Epithelial cell of proximal tubule (primary cell): Measurements from ENCODE around the gene CCDC150. TPM values are rescaled to one million over a fixed set of nuclear protein-coding genes. Genes with fewer than 3 reads are reported as not detected.

Experiments
- DNase-seq: peaks from one replicate; pipeline ENCODE4 v3.0.0-alpha.2; 2011; ENCODE audit warnings: low read depth
- H3K4me3 ChIP-seq: 2 replicates; pipeline ENCODE4 v1.5.1; 2011; ENCODE audit warnings: low read depth, mild to moderate bottlenecking, low read length
- total RNA-seq: library from RNA; depleted of rRNA; stranded (reverse); fragments of >200 nt; gene quantifications from 2 replicates; pipeline ENCODE4 v1.2.3, GENCODE V29; 2015
- TF ChIP-seq, protein P1 (sequence below): conservative IDR thresholded peaks from 2 replicates; pipeline ENCODE4 v1.5.1; 2012; ENCODE audit warnings: low read depth, mild to moderate bottlenecking, low read length

CCDC150 gene
- total RNA-seq, 1 donor from 2014 or later, result 5.7 TPM

DNA sequence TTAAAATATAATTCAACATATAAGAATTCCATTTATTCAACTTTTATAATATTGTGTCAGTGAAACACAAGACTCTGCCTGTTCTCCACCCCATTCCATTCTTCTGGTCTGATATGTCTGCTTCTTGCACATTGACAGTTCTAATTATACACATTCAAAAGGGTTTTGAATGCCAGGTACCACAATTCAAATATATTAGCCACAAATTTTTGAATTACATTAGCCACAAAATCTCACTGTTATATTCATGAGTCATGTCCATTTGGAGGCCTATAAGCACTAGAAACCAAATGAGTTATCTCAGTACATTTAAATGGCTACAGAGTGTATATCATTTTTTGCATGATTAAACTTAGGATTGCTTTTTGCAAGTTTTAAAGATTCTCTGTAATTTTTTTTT is 72.1 kb downstream of the CCDC150 start:
- no peak for DNase-seq
- no peak overlapping the region for H3K4me3 ChIP-seq
- TF ChIP-seq, protein P1, sequence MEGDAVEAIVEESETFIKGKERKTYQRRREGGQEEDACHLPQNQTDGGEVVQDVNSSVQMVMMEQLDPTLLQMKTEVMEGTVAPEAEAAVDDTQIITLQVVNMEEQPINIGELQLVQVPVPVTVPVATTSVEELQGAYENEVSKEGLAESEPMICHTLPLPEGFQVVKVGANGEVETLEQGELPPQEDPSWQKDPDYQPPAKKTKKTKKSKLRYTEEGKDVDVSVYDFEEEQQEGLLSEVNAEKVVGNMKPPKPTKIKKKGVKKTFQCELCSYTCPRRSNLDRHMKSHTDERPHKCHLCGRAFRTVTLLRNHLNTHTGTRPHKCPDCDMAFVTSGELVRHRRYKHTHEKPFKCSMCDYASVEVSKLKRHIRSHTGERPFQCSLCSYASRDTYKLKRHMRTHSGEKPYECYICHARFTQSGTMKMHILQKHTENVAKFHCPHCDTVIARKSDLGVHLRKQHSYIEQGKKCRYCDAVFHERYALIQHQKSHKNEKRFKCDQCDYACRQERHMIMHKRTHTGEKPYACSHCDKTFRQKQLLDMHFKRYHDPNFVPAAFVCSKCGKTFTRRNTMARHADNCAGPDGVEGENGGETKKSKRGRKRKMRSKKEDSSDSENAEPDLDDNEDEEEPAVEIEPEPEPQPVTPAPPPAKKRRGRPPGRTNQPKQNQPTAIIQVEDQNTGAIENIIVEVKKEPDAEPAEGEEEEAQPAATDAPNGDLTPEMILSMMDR, result no peak

DNA sequence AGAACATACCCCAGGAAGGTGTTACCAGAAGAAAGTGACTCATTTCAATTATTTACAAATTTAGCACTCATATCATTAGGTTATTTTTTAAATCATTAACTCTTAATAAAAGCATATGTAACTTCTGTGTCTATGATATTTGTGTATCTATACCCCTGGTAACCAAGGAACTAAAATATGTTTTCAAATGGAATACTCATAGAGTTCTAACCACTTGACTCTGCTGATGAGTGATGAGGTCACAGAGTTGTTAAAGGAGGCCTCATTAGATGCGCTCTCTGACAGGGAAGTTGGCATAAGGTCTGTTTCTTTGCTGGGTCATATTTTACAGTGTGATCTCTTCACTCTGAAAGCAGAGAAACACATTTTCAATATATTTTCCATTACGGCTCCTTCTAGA is 73.4 kb downstream of the CCDC150 start:
- TF ChIP-seq, protein P1, result no peak
- H3K4me3 ChIP-seq, result no peak overlapping the region
- DNase-seq, result no peak

DNA sequence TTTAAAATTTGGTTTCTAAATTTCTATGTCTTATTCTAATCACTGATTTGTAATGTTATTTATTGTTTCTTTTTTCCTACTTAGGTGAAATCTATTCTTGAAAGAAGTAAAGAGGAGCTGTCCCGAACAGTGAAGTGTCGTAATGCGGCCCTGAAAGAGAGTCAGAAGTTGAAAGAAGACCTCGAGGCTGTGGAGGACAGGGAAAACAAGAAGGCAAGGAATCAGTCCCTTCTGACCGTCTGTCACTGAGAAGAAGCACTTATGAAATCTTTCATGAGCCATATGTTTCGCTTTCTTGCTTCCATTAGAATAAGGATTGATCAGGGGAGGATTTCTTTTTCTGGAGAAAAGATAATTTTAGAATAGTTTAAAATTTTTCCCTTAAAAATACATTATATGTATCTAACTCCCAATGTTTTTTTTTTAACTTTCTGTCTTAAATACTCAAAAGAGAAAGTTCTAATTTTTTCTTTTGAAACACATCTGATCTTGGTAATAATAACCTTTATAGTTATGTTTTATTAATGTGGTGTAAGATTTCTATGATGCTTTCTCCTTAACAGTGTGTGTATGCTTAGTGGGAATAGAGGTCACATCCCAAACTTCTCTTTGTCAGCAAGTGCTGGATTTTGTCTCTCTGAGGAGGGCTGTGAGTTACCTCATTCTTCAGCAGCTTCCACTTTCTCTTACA is 79.0 kb downstream of the CCDC150 start:
- no peak overlapping the region for H3K4me3 ChIP-seq
- TF ChIP-seq, protein P1, result no peak
- DNase-seq, result no peak

DNA sequence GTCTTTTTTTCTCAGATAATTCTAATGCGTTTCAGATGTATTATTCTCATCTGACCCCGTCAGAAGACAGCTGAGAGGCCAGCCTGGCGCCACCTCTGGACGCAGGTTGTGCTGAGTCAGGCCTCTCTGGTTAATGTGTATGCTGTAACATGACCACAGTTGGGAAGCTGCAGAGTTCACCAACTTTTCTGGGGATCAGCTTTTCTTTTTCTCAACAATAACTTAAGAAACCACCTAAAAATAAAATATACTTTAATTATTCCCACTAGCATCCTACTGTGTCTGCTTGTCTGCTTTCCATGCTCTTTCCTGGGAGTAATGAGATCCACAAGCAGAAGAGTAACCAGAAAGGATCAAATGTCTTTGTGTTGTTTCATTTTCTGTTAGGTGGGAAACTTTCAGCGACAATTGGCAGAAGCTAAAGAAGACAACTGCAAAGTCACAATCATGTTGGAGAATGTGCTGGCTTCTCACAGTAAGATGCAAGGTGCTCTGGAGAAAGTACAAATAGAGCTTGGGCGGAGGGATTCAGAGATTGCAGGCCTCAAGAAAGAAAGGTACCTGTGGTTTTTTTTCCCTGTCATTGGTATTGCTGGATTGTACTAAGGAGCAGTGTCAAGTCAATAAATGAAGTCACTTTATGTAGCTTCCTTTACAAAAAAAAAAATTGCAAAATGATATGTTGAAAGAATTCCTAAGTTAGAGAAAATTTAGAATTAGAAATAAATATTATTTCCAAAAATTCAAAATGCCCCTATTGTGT is 79.8 kb downstream of the CCDC150 start:
- peak overlapping the region; percentile 38 for H3K4me3 ChIP-seq
- TF ChIP-seq, protein P1, result peak; percentile 46
- DNase-seq, result peak; percentile 56

DNA sequence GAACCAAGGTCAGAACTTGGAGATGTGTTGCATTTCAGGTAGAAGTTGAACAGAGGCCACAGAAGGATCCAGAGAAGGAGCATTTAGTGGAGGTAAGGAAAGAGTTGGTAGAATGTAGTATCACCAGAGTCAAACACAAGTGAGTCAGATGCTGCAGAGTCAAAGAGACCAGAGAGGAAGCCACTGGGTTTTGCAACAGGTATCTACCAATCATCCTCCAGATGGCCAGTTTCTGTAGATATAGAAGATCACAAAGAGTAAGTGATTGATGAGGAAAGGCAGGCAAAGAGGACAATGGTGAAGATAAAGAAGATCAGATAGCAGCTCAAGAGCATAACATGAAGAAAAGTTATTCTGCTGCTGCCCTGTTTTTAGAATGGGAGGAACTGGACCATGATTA is 84.1 kb downstream of the CCDC150 start:
- H3K4me3 ChIP-seq, result no peak overlapping the region
- TF ChIP-seq, protein P1, result no peak
- no peak for DNase-seq

DNA sequence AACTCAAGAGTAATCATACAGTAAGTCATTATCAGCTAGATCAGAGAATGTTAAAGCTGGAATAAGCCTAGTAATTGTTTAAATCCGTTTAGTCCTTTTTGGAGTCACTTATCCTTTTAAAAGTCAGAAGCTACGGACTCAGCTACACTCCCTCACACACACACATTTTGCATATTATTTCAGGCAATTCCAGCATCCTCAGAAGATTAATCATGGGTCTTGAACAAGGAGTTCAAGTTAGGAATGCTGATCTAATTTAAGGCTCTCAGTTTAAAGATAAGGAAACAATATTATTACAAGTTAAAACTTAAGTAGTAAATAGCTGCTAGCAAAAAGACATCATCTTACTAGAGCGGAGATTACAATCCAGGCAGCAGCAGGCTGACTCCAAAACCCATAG is 85.7 kb downstream of the CCDC150 start:
- no peak overlapping the region for H3K4me3 ChIP-seq
- DNase-seq, result no peak
- TF ChIP-seq, protein P1, result no peak
